Activated naive CD4-positive, alpha-beta T cell treated with anti-CD3 and anti-CD28 coated beads, Interleukin-2, amount 10 ng/mL, durations not matched to agents 5 hours and 36 hours (primary cell): ENCODE data around the gene BRINP3. TPM values are rescaled to one million over a fixed set of nuclear protein-coding genes. Genes with fewer than 3 reads are reported as not detected.

ENCODE experiments used
- total RNA-seq, 2 experiments: library from RNA; stranded (reverse); gene quantifications; one replicate each; pipeline ENCODE4 v1.2.3, GENCODE V29; 2021

BRINP3 gene
- total RNA-seq = not detected

DNA sequence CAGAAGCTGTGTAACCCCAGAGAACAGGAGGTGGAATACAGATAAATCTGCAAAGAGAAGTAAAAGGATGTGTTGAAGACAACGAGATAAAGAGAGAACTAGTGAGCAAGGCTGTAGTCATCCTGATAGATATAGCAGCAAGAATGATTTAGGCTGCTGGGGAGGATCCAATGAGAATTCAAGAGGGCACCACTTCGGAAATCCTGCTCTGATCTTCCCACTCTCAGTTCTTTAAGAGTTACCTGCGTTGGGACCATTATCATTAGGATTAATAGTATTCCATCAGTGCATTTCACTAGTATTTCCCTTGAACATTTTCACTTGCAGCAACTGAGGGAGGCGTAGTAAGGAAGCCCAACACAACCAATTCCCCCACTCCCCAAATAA lies at the start of gene BRINP3:
TSS of gene BRINP3 (minus strand) at position 103 of the 387 bp plus-strand sequence.

